SU-DHL-6 (cell line): ENCODE data around the gene CANX.

ENCODE experiments used
- H2AFZ ChIP-seq: fragments of 200-600 bp; sonication (generic); 2 replicates; pipeline ENCODE4 v1.6.1; 2014; ENCODE audit warnings: low read depth, mild to moderate bottlenecking, moderate library complexity, mixed read lengths, antibody characterized with exemption, low read length; ENCODE audit not compliant: severe bottlenecking
- H3F3A ChIP-seq: fragments of 200-600 bp; shearing (Covaris generic); 2 replicates; pipeline ENCODE4 v1.6.0; 2016; ENCODE audit warnings: antibody characterized with exemption, mild to moderate bottlenecking; ENCODE audit not compliant: insufficient read depth
- H3K27ac ChIP-seq: fragments of 200-600 bp; sonication (generic); 2 replicates; pipeline ENCODE4 v1.5.1; 2016; ENCODE audit warnings: low read depth, mild to moderate bottlenecking, low read length, moderate library complexity, mixed read lengths
- H3K27me3 ChIP-seq: fragments of 200-600 bp; sonication (generic), shearing (Covaris generic); 2 replicates; pipeline ENCODE4 v1.6.0; 2014; ENCODE audit warnings: mild to moderate bottlenecking, low read length
- H3K36me3 ChIP-seq: fragments of 200-600 bp; sonication (generic); 2 replicates; pipeline ENCODE4 v1.6.1; 2014; ENCODE audit warnings: mild to moderate bottlenecking, low read length, mixed read lengths
- H3K4me2 ChIP-seq: fragments of 300-600, 200-600 bp; shearing (Covaris generic), sonication (generic); 2 replicates; pipeline ENCODE4 v1.6.0; 2014; ENCODE audit warnings: low read length, low read depth, mild to moderate bottlenecking; ENCODE audit not compliant: poor library complexity, severe bottlenecking
- H3K4me3 ChIP-seq: fragments of 200-600 bp; sonication (generic); 2 replicates; pipeline ENCODE4 v1.5.1; 2014; ENCODE audit warnings: antibody characterized with exemption, low read length, mild to moderate bottlenecking, mixed read lengths; ENCODE audit not compliant: insufficient read depth, poor library complexity, severe bottlenecking
- H3K79me2 ChIP-seq: fragments of 200-600 bp; sonication (generic); 2 replicates; pipeline ENCODE4 v1.6.1; 2014; ENCODE audit warnings: mild to moderate bottlenecking, low read length, moderate library complexity; ENCODE audit not compliant: insufficient read depth
- H3K9ac ChIP-seq: fragments of 200-600 bp; sonication (generic); 2 replicates; pipeline ENCODE4 v1.7.0; 2014; ENCODE audit warnings: mild to moderate bottlenecking, low read length
- H3K9me2 ChIP-seq: fragments of 200-600 bp; sonication (generic); replicated peaks from 2 replicates; pipeline ENCODE4 v1.6.1; 2014; ENCODE audit warnings: low read length; ENCODE audit not compliant: insufficient read depth
- H3K9me3 ChIP-seq: fragments of 200-600 bp; sonication (generic); 2 replicates; pipeline ENCODE4 v1.6.1; 2014; ENCODE audit warnings: low read length, mixed read lengths; ENCODE audit not compliant: insufficient read depth
- H4K20me1 ChIP-seq: fragments of 200-600 bp; sonication (generic); 2 replicates; pipeline ENCODE4 v1.6.1; 2014; ENCODE audit warnings: low read depth, mild to moderate bottlenecking, antibody characterized with exemption, low read length, moderate library complexity, mixed read lengths
- EZH2phosphoT487 ChIP-seq: fragments of 200-600 bp; sonication (generic), shearing (Covaris generic); conservative IDR thresholded peaks from 2 replicates; pipeline ENCODE4 v1.6.1; 2018; ENCODE audit warnings: mild to moderate bottlenecking, antibody characterized with exemption, low read length, moderate library complexity, mixed read lengths
- TF ChIP-seq, protein P1 (sequence below): fragments of 200-600 bp; sonication (generic); IDR thresholded peaks from one replicate; pipeline ENCODE4 v1.5.1; 2017; ENCODE audit warnings: antibody characterized with exemption, mild to moderate bottlenecking, low read length, moderate library complexity; ENCODE audit not compliant: insufficient read depth, poor library complexity, severe bottlenecking

CANX gene

DNA sequence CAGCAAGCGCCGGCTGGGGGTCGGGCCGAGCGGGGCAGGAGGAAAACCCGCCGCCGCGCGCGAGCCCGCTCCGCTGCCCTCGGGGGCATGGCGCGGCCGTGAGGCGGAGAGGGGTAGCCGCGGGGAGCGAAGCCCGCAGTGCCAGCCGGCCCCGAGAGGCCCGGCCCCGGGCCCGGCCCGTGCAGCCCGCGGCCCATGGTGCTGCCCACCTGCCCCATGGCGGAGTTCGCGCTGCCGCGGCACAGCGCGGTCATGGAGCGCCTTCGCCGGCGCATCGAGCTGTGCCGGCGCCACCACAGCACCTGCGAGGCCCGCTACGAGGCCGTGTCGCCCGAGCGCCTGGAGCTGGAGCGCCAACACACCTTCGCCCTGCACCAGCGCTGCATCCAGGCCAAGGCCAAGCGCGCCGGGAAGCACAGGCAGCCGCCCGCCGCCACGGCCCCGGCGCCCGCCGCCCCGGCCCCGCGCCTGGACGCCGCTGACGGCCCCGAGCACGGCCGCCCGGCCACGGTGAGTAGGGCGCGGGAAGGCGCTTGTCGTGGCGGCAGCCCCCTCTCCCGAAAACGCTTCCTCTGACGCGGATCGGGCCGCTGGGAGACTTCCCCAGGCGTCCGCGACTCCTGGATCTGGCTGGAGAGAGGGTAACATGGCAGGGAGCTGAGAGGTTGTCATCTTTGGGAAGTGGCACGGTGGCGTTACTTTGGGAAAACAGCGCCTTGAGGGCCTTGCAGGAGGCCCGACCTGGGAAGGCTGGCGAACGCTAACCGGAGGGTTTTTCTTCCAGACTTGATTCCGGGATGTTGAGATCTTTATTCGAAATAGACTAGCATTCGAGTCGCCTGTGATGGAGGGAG is 34.4 kb downstream of the CANX start:
- peak overlapping the region; percentile 90 for H3K9ac ChIP-seq
- peak overlapping the region; percentile 99 for H3K4me3 ChIP-seq
- H3F3A ChIP-seq: peaks cover 42% of the 10 kb centered on the region
- H3K27me3 ChIP-seq: no peaks in the 10 kb centered on the region
- H3K9me3 ChIP-seq: no peaks in the 10 kb centered on the region
- H3K36me3 ChIP-seq: peaks cover 31% of the 10 kb centered on the region
- peaks cover 3% of the 10 kb centered on the region; the same call in 1 of the 2 replicates for H4K20me1 ChIP-seq
- H3K9me2 ChIP-seq: no peaks in the 10 kb centered on the region
- H3K27ac ChIP-seq: peak overlapping the region; percentile 67
- H3K4me2 ChIP-seq: peak overlapping the region; percentile 95
- H2AFZ ChIP-seq: peak overlapping the region; percentile 55
- no peak for TF ChIP-seq EZH2phosphoT487
- TF ChIP-seq, protein P1, sequence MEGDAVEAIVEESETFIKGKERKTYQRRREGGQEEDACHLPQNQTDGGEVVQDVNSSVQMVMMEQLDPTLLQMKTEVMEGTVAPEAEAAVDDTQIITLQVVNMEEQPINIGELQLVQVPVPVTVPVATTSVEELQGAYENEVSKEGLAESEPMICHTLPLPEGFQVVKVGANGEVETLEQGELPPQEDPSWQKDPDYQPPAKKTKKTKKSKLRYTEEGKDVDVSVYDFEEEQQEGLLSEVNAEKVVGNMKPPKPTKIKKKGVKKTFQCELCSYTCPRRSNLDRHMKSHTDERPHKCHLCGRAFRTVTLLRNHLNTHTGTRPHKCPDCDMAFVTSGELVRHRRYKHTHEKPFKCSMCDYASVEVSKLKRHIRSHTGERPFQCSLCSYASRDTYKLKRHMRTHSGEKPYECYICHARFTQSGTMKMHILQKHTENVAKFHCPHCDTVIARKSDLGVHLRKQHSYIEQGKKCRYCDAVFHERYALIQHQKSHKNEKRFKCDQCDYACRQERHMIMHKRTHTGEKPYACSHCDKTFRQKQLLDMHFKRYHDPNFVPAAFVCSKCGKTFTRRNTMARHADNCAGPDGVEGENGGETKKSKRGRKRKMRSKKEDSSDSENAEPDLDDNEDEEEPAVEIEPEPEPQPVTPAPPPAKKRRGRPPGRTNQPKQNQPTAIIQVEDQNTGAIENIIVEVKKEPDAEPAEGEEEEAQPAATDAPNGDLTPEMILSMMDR: no peak
- peaks cover 49% of the 10 kb centered on the region for H3K79me2 ChIP-seq

DNA sequence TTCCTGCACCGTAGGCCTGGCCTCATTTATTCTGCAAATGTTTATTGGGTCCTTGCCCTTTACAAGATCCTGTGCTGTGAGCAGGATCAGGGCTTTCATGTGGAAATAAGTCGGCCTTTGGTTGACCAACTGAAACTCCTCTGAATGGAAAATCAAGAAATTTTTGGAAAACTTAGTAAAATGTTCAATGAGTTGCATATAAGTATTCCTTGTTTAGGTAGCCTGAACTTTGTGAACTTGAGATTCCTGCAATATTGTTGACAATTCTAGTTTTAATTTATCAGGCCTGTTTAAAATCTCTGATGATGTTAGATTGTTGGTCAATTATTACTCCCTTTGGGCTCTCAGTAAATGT is 35.0 kb downstream of the CANX start:
- Histone ChIP-seq H3K4me3 (peak overlapping the region; percentile 99), H4K20me1 (peaks cover 3% of the 10 kb centered on the region; the same call in 1 of the 2 replicates), H3F3A (peaks cover 36% of the 10 kb centered on the region), H3K4me2 (peak overlapping the region; percentile 95), H2AFZ (no peak overlapping the region), H3K9me3 (no peaks in the 10 kb centered on the region), H3K27ac (no peak overlapping the region), H3K9me2 (no peaks in the 10 kb centered on the region), H3K79me2 (peaks cover 55% of the 10 kb centered on the region), H3K27me3 (no peaks in the 10 kb centered on the region), H3K9ac (peak overlapping the region; percentile 90), H3K36me3 (peaks cover 25% of the 10 kb centered on the region)
- TF ChIP-seq EZH2phosphoT487: no peak
- TF ChIP-seq, protein P1: no peak

DNA sequence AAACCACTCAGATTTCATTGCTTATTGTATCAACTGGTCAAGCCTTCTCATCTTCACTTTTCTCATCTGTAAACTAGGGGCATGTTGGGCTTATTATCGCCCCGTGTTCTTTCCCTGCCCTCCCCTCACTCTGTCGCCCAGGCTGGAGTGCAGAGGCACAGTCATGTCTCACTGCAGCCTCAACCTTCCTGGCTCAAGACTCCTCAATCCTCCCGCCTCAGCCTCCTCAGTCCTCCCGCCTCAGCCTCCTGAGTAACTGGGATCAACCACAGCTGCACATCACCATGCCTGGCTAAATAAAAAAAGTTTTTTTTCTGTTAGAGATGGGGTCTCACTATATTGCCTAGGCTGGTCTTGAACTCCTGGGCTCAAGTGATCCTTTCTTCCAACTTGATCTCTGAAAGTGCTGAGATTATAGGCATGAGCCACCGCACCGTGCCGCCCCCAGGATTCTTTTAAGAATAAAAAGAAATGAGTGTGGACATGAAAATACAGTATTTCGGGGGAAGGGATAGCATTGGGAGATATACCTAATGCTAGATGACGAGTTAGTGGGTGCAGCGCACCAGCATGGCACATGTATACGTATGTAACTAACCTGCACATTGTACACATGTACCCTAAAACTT is 35.9 kb downstream of the CANX start:
- H3F3A ChIP-seq: peaks cover 27% of the 10 kb centered on the region
- peaks cover 64% of the 10 kb centered on the region for H3K79me2 ChIP-seq
- H3K36me3 ChIP-seq: peaks cover 16% of the 10 kb centered on the region
- H4K20me1 ChIP-seq: peaks cover 3% of the 10 kb centered on the region; the same call in 1 of the 2 replicates
- H2AFZ ChIP-seq: no peak overlapping the region
- no peaks in the 10 kb centered on the region for H3K9me3 ChIP-seq
- H3K9me2 ChIP-seq: no peaks in the 10 kb centered on the region
- no peak overlapping the region for H3K27ac ChIP-seq
- H3K27me3 ChIP-seq: no peaks in the 10 kb centered on the region
- peak overlapping the region; percentile 90 for H3K9ac ChIP-seq
- TF ChIP-seq EZH2phosphoT487: no peak
- TF ChIP-seq, protein P1: no peak
- peak overlapping the region; percentile 99 for H3K4me3 ChIP-seq
- peak overlapping the region; percentile 95 for H3K4me2 ChIP-seq
